Measurements from ENCODE around the gene TMEM269. TPM values are rescaled to one million over a fixed set of nuclear protein-coding genes. Genes with fewer than 3 reads are reported as not detected.

TMEM269 gene
- 0.44 TPM for total RNA-seq

GRCh38 chr1:42784946-42785693 lies at the start of gene TMEM269:
Gene TMEM269 (plus strand): TSS chr1:42784991. CDS start chr1:42789894, 4,903 bp downstream.

GRCh38 chr1:42739753-42740700 lies 44.8 kb upstream of the TMEM269 start, which contains the start of gene CLDN19:
Gene CLDN19 (minus strand): TSS chr1:42740236. CDS start chr1:42740063, 173 bp downstream.

GRCh38 chr1:42766741-42767509 lies 17.9 kb upstream of the TMEM269 start, which contains the start of the genes C1orf50 and P3H1:
Gene C1orf50 (plus strand): TSS chr1:42767249. CDS start chr1:42767312, 63 bp downstream.
Gene P3H1 (minus strand): TSS chr1:42767028. CDS start chr1:42766971, 57 bp downstream.

GRCh38 chr1:42816585-42817439 lies 32.0 kb downstream of the TMEM269 start, which contains the start of the genes ERMAP and SVBP:
Gene ERMAP (plus strand): TSS chr1:42817122. CDS start chr1:42830449, 13,327 bp downstream.
Gene SVBP (minus strand): TSS chr1:42817397. CDS start chr1:42816544, 853 bp downstream.

GRCh38 chr1:42846257-42847110 lies 61.7 kb downstream of the TMEM269 start, which contains the start of gene ZNF691:
Gene ZNF691 (plus strand): TSS chr1:42846613. CDS start chr1:42849659, 3,046 bp downstream.

Other genes with a start within 250 kb of the TMEM269 start
- gene PPIH, start 126.6 kb upstream of the TMEM269 start, total RNA-seq, result 37.5 TPM
- gene YBX1, start 102.6 kb upstream of the TMEM269 start, total RNA-seq, result 488 TPM
- gene CLDN19, start 44.8 kb upstream of the TMEM269 start, total RNA-seq, result 8.6 TPM
- gene P3H1, start 18.0 kb upstream of the TMEM269 start, total RNA-seq, result 68.0 TPM
- 7.8 TPM for gene C1orf50, start 17.7 kb upstream of the TMEM269 start, total RNA-seq
- gene ERMAP, start 32.1 kb downstream of the TMEM269 start, total RNA-seq, result 12.8 TPM
- gene SVBP, start 32.4 kb downstream of the TMEM269 start, total RNA-seq, result 27.7 TPM
- gene ZNF691, start 61.6 kb downstream of the TMEM269 start, total RNA-seq, result 17.4 TPM
- 1,089 TPM for gene SLC2A1, start 173.9 kb downstream of the TMEM269 start, total RNA-seq

Data from camera-type eye (tissue), 1 donor.